Measurements from ENCODE around the gene CYB5R4. TPM values are rescaled to one million over a fixed set of nuclear protein-coding genes. Genes with fewer than 3 reads are reported as not detected.
"Not testable (repeated sequence)": the region's sequence is repeated elsewhere in the genome, so short reads cannot be mapped to it uniquely, and the experiment has no call there.

Gene CYB5R4
- total and polyA plus RNA-seq, 2 donors (not counting 1 experiment from before 2014, with no cell fraction given), result 4.3 to 10.6 TPM

GRCh38 chr6:83948851-83949250 lies 89.4 kb downstream of the CYB5R4 start:
- H3K9me3 ChIP-seq (ENCODE audit: control insufficient read depth, insufficient read depth, low read depth, low read length), result no peaks in the 10 kb centered on the region
- no peak overlapping the region for H2AFZ ChIP-seq (ENCODE audit: low read length)
- no peaks in the 10 kb centered on the region for H3K79me2 ChIP-seq (ENCODE audit: control insufficient read depth, insufficient read depth, low read length)
- no peak overlapping the region for H3K9ac ChIP-seq (ENCODE audit: insufficient read depth, low read length)
- H3K27ac ChIP-seq (ENCODE audit: insufficient read depth, low read length), result no peak overlapping the region
- no peak overlapping the region for H3K4me2 ChIP-seq (ENCODE audit: extremely low read depth, insufficient read depth, low read length)
- no peaks in the 10 kb centered on the region for H3K36me3 ChIP-seq (ENCODE audit: control insufficient read depth, insufficient read depth, low read length)
- H3K27me3 ChIP-seq (ENCODE audit: control insufficient read depth, insufficient read depth, low read length), result no peaks in the 10 kb centered on the region
- no peak for DNase-seq (ENCODE audit: low read depth in 2 of 2)
- H3K4me1 ChIP-seq (ENCODE audit: control insufficient read depth, extremely low read depth, insufficient read depth, low read length), result no peaks in the 10 kb centered on the region
- no peak overlapping the region for H3K4me3 ChIP-seq (replicated peaks in 1 of 4; ENCODE audit: control extremely low read depth in 1 of 4, insufficient read depth in 1 of 4, low read depth in 3 of 4, low read length in 4 of 4)
- TF ChIP-seq EZH2 (IDR thresholded peaks at IDR 0.05; ENCODE audit: low read length, missing control alignments) (no peak), CTCF (conservative IDR thresholded peaks at IDR 0.05 in 1 of 2, IDR thresholded peaks at IDR 0.05 in 1 of 2; ENCODE audit: low read depth in 1 of 2, low read length in 2 of 2) (no peak)
- no peaks in the 10 kb centered on the region for H4K20me1 ChIP-seq (ENCODE audit: control insufficient read depth, extremely low read depth, insufficient read depth, low read length)

GRCh38 chr6:83951423-83951822 lies 91.9 kb downstream of the CYB5R4 start:
- not testable (repeated sequence) for H3K4me3 ChIP-seq (replicated peaks in 1 of 4; ENCODE audit: control extremely low read depth in 1 of 4, insufficient read depth in 1 of 4, low read depth in 3 of 4, low read length in 4 of 4); H3K4me2 ChIP-seq (ENCODE audit: extremely low read depth, insufficient read depth, low read length); H3K27me3 ChIP-seq (ENCODE audit: control insufficient read depth, insufficient read depth, low read length); H3K79me2 ChIP-seq (ENCODE audit: control insufficient read depth, insufficient read depth, low read length); DNase-seq (ENCODE audit: low read depth in 2 of 2); H2AFZ ChIP-seq (ENCODE audit: low read length); H3K4me1 ChIP-seq (ENCODE audit: control insufficient read depth, extremely low read depth, insufficient read depth, low read length); H4K20me1 ChIP-seq (ENCODE audit: control insufficient read depth, extremely low read depth, insufficient read depth, low read length); H3K9ac ChIP-seq (ENCODE audit: insufficient read depth, low read length); H3K36me3 ChIP-seq (ENCODE audit: control insufficient read depth, insufficient read depth, low read length); H3K27ac ChIP-seq (ENCODE audit: insufficient read depth, low read length); H3K9me3 ChIP-seq (ENCODE audit: control insufficient read depth, insufficient read depth, low read depth, low read length)

- peak overlapping the region in 1 of 4 experiments; percentile 40 for H3K4me3 ChIP-seq (replicated peaks in 1 of 4; ENCODE audit: control extremely low read depth in 1 of 4, insufficient read depth in 1 of 4, low read depth in 3 of 4, low read length in 4 of 4)
- no peaks in the 10 kb centered on the region for H3K9me3 ChIP-seq (ENCODE audit: control insufficient read depth, insufficient read depth, low read depth, low read length)
- no peaks in the 10 kb centered on the region for H3K36me3 ChIP-seq (ENCODE audit: control insufficient read depth, insufficient read depth, low read length)
- no peak overlapping the region for H2AFZ ChIP-seq (ENCODE audit: low read length)
- H3K9ac ChIP-seq (ENCODE audit: insufficient read depth, low read length), result no peak overlapping the region
- H3K4me2 ChIP-seq (ENCODE audit: extremely low read depth, insufficient read depth, low read length), result no peak overlapping the region
- no peak for TF ChIP-seq EZH2 (IDR thresholded peaks at IDR 0.05; ENCODE audit: low read length, missing control alignments)
- no peak for TF ChIP-seq CTCF (conservative IDR thresholded peaks at IDR 0.05 in 1 of 2, IDR thresholded peaks at IDR 0.05 in 1 of 2; ENCODE audit: low read depth in 1 of 2, low read length in 2 of 2)
- no peaks in the 10 kb centered on the region for H3K4me1 ChIP-seq (ENCODE audit: control insufficient read depth, extremely low read depth, insufficient read depth, low read length)
- peak in 1 of 2 donors; percentile 15 for DNase-seq (ENCODE audit: low read depth in 2 of 2)
- no peaks in the 10 kb centered on the region for H3K27me3 ChIP-seq (ENCODE audit: control insufficient read depth, insufficient read depth, low read length)
- H4K20me1 ChIP-seq (ENCODE audit: control insufficient read depth, extremely low read depth, insufficient read depth, low read length), result no peaks in the 10 kb centered on the region
- H3K27ac ChIP-seq (ENCODE audit: insufficient read depth, low read length), result no peak overlapping the region
- H3K79me2 ChIP-seq (ENCODE audit: control insufficient read depth, insufficient read depth, low read length), result no peaks in the 10 kb centered on the region
Observed at GRCh38 chr6:83952830-83953229, 93.3 kb downstream of the CYB5R4 start.

Measured in fibroblast of lung (primary cell).